ENCODE results near the gene INPP5A. TPM values are rescaled to one million over a fixed set of nuclear protein-coding genes. Genes with fewer than 3 reads are reported as not detected.

INPP5A gene
- total and polyA plus RNA-seq, 2 experiments from 2014 or later, result 41.2 to 53.6 TPM

DNA sequence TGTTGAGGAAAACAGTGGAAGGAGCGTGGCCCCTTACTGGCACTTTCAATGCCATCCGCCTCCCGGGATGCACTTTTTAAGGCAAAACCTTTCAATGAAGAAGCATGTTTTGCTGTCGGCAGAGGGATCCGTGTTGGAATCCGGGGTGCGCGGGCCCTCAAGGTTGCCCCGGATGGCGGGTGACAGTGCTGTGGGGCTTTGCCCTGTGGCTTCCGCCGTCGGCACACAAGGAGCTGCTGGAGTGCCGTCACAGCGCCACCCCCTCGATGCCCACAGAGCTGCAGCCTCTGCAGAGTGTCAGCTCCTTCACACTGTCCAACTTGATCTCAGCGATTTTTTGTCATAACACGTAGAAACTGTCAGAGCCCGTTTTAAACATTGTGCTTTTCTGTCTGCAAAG lies 189.4 kb downstream of the INPP5A start:
- 97% methylated on average over 19 of the region's 19 CpGs for WGBS (ENCODE audit: low lambda C conversion rate, missing lambda C conversion rate)
- H3K79me2 ChIP-seq, result no peaks in the 10 kb centered on the region
- no peak overlapping the region for H3K27ac ChIP-seq

GRCh38 chr10:132727411-132727810 lies 189.8 kb downstream of the INPP5A start:
- WGBS (ENCODE audit: low lambda C conversion rate, missing lambda C conversion rate), result 96% methylated on average over 13 of the region's 13 CpGs

More for the DNA sequence above, 189.4 kb downstream of the INPP5A start:
- Histone ChIP-seq H3K4me1 (ENCODE audit: insufficient read depth) (no peaks in the 10 kb centered on the region), H3K4me3 (no peak overlapping the region), H3K4me2 (no peak overlapping the region), H3K36me3 (replicated peaks; ENCODE audit: insufficient read depth, low read depth) (no peaks in the 10 kb centered on the region), H3K27me3 (no peaks in the 10 kb centered on the region), H2AFZ (no peak overlapping the region), H3K9me3 (ENCODE audit: low read depth) (no peaks in the 10 kb centered on the region), H3K9me2 (replicated peaks; ENCODE audit: insufficient read depth) (no peaks in the 10 kb centered on the region), H4K20me1 (ENCODE audit: insufficient read depth, poor library complexity, severe bottlenecking) (no peaks in the 10 kb centered on the region)
- no peak for DNase-seq (ENCODE audit: low spot score)
- TF ChIP-seq EZH2phosphoT487 (IDR thresholded peaks at IDR 0.05; ENCODE audit: low read depth, severe bottlenecking, unreplicated experiment) (no peak), EZH2 (IDR thresholded peaks at IDR 0.05; ENCODE audit: borderline replicate concordance) (no peak)
- TF ChIP-seq, protein P1, sequence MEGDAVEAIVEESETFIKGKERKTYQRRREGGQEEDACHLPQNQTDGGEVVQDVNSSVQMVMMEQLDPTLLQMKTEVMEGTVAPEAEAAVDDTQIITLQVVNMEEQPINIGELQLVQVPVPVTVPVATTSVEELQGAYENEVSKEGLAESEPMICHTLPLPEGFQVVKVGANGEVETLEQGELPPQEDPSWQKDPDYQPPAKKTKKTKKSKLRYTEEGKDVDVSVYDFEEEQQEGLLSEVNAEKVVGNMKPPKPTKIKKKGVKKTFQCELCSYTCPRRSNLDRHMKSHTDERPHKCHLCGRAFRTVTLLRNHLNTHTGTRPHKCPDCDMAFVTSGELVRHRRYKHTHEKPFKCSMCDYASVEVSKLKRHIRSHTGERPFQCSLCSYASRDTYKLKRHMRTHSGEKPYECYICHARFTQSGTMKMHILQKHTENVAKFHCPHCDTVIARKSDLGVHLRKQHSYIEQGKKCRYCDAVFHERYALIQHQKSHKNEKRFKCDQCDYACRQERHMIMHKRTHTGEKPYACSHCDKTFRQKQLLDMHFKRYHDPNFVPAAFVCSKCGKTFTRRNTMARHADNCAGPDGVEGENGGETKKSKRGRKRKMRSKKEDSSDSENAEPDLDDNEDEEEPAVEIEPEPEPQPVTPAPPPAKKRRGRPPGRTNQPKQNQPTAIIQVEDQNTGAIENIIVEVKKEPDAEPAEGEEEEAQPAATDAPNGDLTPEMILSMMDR (IDR thresholded peaks at IDR 0.05; ENCODE audit: poor library complexity), result no peak

GRCh38 chr10:132728321-132728720 lies 190.7 kb downstream of the INPP5A start:
- H3K9me3 ChIP-seq (ENCODE audit: low read depth), result no peaks in the 10 kb centered on the region
- no peak overlapping the region for H2AFZ ChIP-seq
- H3K36me3 ChIP-seq (replicated peaks; ENCODE audit: insufficient read depth, low read depth), result no peaks in the 10 kb centered on the region
- no peak for TF ChIP-seq EZH2phosphoT487 (IDR thresholded peaks at IDR 0.05; ENCODE audit: low read depth, severe bottlenecking, unreplicated experiment)
- H4K20me1 ChIP-seq (ENCODE audit: insufficient read depth, poor library complexity, severe bottlenecking), result no peaks in the 10 kb centered on the region
- H3K9me2 ChIP-seq (replicated peaks; ENCODE audit: insufficient read depth), result no peaks in the 10 kb centered on the region
- no peak for DNase-seq (ENCODE audit: low spot score)
- no peaks in the 10 kb centered on the region for H3K4me1 ChIP-seq (ENCODE audit: insufficient read depth)
- no peak overlapping the region for H3K4me2 ChIP-seq
- no peak overlapping the region for H3K4me3 ChIP-seq
- H3K27ac ChIP-seq, result no peak overlapping the region
- no peaks in the 10 kb centered on the region for H3K27me3 ChIP-seq
- 95% methylated on average over 19 of the region's 19 CpGs for WGBS (ENCODE audit: low lambda C conversion rate, missing lambda C conversion rate)
- H3K79me2 ChIP-seq, result no peaks in the 10 kb centered on the region

More at GRCh38 chr10:132727411-132727810, 189.8 kb downstream of the INPP5A start:
- Histone ChIP-seq H3K36me3 (replicated peaks; ENCODE audit: insufficient read depth, low read depth) (no peaks in the 10 kb centered on the region), H3K4me1 (ENCODE audit: insufficient read depth) (no peaks in the 10 kb centered on the region), H3K4me3 (no peak overlapping the region), H2AFZ (no peak overlapping the region), H3K27me3 (no peaks in the 10 kb centered on the region), H3K27ac (no peak overlapping the region), H3K4me2 (no peak overlapping the region), H3K9me3 (ENCODE audit: low read depth) (no peaks in the 10 kb centered on the region), H4K20me1 (ENCODE audit: insufficient read depth, poor library complexity, severe bottlenecking) (no peaks in the 10 kb centered on the region), H3K9me2 (replicated peaks; ENCODE audit: insufficient read depth) (no peaks in the 10 kb centered on the region), H3K79me2 (no peaks in the 10 kb centered on the region)
- TF ChIP-seq, protein P1 (IDR thresholded peaks at IDR 0.05; ENCODE audit: poor library complexity), result no peak
- TF ChIP-seq EZH2 (IDR thresholded peaks at IDR 0.05; ENCODE audit: borderline replicate concordance) (no peak), EZH2phosphoT487 (IDR thresholded peaks at IDR 0.05; ENCODE audit: low read depth, severe bottlenecking, unreplicated experiment) (no peak)
- DNase-seq (ENCODE audit: low spot score), result no peak

DNA sequence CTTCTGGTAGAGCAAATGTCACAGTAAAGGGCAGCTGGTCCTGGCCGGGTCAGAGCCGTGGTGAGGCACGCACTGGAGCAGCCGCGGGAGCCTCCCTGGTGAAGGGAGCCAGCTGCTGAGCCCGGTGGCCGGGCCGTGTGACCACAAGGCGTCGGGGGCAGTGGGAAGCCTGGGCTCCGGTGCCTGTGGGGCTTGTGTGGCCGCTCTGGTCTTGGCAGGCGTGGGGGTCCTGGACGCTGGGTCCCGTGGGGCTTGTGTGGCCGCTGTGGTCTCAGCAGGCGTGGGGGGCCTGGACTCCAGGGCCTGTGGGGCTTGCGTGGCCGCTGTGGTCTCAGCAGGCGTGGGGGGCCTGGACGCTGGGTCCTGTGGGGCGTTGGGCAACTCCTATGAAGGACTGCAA lies 191.2 kb downstream of the INPP5A start:
- no peak overlapping the region for H2AFZ ChIP-seq
- DNase-seq (ENCODE audit: low spot score), result no peak
- WGBS (ENCODE audit: low lambda C conversion rate, missing lambda C conversion rate), result 97% methylated on average over 22 of the region's 22 CpGs
- no peaks in the 10 kb centered on the region for H4K20me1 ChIP-seq (ENCODE audit: insufficient read depth, poor library complexity, severe bottlenecking)
- TF ChIP-seq, protein P1 (IDR thresholded peaks at IDR 0.05; ENCODE audit: poor library complexity), result no peak
- TF ChIP-seq EZH2 (IDR thresholded peaks at IDR 0.05; ENCODE audit: borderline replicate concordance) (no peak), EZH2phosphoT487 (IDR thresholded peaks at IDR 0.05; ENCODE audit: low read depth, severe bottlenecking, unreplicated experiment) (no peak)
- no peaks in the 10 kb centered on the region for H3K36me3 ChIP-seq (replicated peaks; ENCODE audit: insufficient read depth, low read depth)
- H3K27ac ChIP-seq, result no peak overlapping the region
- no peaks in the 10 kb centered on the region for H3K79me2 ChIP-seq
- H3K4me3 ChIP-seq, result no peak overlapping the region
- no peaks in the 10 kb centered on the region for H3K4me1 ChIP-seq (ENCODE audit: insufficient read depth)
- no peaks in the 10 kb centered on the region for H3K27me3 ChIP-seq
- H3K9me3 ChIP-seq (ENCODE audit: low read depth), result no peaks in the 10 kb centered on the region
- no peaks in the 10 kb centered on the region for H3K9me2 ChIP-seq (replicated peaks; ENCODE audit: insufficient read depth)
- no peak overlapping the region for H3K4me2 ChIP-seq
